Uterus (tissue), 2 donors: ENCODE measurements around the gene APOL1.

Experiments used
- CTCF ChIP-seq, 4 experiments: fragments of 200-600 bp in 2 of 4; fragments of 450-650 bp in 2 of 4; sonication (generic) in 2 of 4; IDR thresholded peaks; one replicate each; pipeline ENCODE4 v1.5.1; 2016 to 2019; ENCODE audit warnings: antibody characterized with exemption in 4 of 4, mild to moderate bottlenecking in 2 of 4, moderate library complexity in 1 of 4
- POLR2A ChIP-seq, 2 donors: fragments of 450-650 bp; IDR thresholded peaks; one replicate each; pipeline ENCODE4 v1.6.1; 2016; ENCODE audit warnings: antibody characterized with exemption in 2 of 2, mild to moderate bottlenecking in 1 of 2, moderate library complexity in 1 of 2

GRCh38 chr22:36297568-36297967 lies 44.6 kb downstream of the APOL1 start:
- TF ChIP-seq POLR2A (IDR thresholded peaks at IDR 0.05) (no peak), CTCF (IDR thresholded peaks at IDR 0.05) (no peak)
